ENCODE measurements around the gene KRTAP10-1.

The KRTAP10-1 gene

GRCh38 chr21:44520326-44521300, 19.4 kb downstream of the KRTAP10-1 start:
- DNase-seq (ENCODE audit: low read depth): no peak
- no peak overlapping the region for H3K4me3 ChIP-seq (ENCODE audit: low read depth, low read length)

DNA sequence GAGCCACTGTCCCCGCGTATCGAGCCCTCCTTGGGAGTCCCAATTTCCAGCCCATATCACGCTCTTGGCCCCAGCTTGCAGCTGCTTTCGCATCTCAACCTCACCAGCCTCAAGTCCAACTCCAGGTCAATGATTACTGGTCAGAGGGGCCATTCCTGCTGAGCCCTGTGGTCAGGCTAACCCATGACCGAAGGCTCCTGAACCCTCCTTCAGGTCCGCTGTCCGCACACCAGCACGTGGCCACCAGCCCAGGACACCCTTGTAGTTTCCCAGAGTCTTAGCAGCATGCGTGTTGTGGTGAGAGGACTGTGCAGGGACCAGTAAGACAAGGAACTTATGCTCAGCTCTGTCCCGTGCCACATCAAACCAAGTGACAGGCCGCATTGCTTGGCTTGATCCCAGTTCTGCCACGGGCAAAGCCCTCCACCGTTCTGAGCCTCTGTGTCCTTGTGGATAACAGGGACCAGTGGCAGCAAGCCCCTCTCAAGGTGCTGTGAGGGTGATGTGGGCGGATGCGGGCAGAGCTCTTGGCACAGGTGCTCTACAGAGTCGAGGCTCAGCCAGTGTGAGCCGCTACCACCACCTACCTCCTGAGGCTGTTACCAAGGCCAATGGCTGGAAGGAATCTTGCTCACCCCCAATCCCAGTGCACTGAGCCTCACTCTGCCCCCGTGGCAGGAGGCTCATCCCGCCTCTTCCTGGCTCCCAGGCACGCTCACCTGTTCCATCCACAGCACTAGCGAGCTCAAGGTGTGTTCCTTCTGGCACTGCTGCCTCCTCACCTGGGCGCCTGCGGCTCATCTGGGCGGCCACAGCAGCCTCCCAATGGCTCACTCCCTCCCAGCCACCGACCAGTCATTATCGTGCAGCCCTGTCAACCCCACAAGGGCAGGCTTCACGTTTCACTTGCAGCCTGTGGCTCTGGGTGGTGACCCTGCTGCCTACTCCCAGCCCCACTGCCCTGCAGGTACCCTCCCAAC, 20.4 kb downstream of the KRTAP10-1 start:
- H3K4me3 ChIP-seq (ENCODE audit: low read depth, low read length): no peak overlapping the region
- DNase-seq (ENCODE audit: low read depth): no peak

DNA sequence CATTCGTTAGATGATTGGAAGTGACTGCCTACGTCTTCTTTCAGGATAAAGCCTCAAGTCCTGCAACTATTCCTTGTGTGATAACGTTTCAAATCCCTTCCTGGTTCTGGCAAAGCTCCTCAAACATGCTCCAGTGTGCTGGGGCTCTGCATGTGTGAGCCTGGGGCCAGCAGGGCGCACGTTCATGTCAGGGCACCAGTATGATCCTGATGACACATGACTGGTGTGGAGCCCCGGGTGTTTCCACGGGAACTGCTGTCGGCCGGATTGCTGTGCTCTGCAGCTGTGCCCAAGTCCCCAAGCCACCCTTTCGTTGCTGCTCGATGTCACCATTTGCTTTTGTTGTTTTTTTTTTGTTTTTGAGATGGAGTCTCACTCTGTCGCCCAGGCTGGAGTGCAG, 21.3 kb downstream of the KRTAP10-1 start:
- no peak for DNase-seq (ENCODE audit: low read depth)
- no peak overlapping the region for H3K4me3 ChIP-seq (ENCODE audit: low read depth, low read length)

- H3K4me3 ChIP-seq (ENCODE audit: low read depth, low read length): no peak overlapping the region
- DNase-seq (ENCODE audit: low read depth): peak; percentile 7
Measured at GRCh38 chr21:44517175-44517899, 22.7 kb downstream of the KRTAP10-1 start.

GRCh38 chr21:44516828-44517174, 23.2 kb downstream of the KRTAP10-1 start:
- H3K4me3 ChIP-seq (ENCODE audit: low read depth, low read length): no peak overlapping the region
- DNase-seq (ENCODE audit: low read depth): no peak

DNA sequence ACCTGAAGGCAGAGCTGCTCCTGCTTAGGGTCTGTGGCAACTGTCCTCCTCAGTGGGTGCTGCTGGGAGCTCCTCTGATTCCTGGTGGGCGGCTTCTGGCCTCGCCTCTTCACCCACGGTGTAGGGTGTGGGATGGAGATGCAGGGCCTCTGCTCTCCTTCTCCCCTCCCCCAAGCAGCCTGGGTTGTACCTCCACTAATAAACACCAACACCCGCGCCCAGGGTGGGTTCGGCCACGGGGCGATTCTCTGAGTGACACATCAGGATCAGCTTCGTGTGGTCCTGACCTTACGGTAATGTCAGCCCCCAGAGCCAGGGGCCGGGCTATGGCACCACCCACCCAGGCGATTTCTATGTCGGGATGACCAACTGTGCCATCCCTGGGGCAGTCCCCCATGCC, 23.7 kb downstream of the KRTAP10-1 start:
- no peak for DNase-seq (ENCODE audit: low read depth)
- no peak overlapping the region for H3K4me3 ChIP-seq (ENCODE audit: low read depth, low read length)

GRCh38 chr21:44515359-44516165, 24.4 kb downstream of the KRTAP10-1 start:
- H3K4me3 ChIP-seq (ENCODE audit: low read depth, low read length): no peak overlapping the region
- no peak for DNase-seq (ENCODE audit: low read depth)

GRCh38 chr21:44514746-44515358, 25.1 kb downstream of the KRTAP10-1 start:
- DNase-seq (ENCODE audit: low read depth): no peak
- H3K4me3 ChIP-seq (ENCODE audit: low read depth, low read length): no peak overlapping the region

DNA sequence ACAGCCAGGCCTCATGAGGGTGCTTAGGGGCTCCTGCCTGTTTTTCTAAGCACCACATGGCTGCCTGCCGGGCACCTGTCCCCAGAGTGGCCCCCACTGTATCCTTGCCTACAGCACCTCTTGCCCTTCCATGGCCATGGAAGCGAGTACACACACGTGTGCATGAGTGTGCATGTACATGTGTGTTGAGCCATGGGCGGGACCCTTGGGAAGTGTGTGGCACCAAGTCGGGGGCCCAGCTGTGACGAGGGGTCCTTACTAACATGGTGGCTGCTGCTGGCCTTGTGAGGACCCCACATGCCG, 25.8 kb downstream of the KRTAP10-1 start:
- no peak for DNase-seq (ENCODE audit: low read depth)
- no peak overlapping the region for H3K4me3 ChIP-seq (ENCODE audit: low read depth, low read length)

DNA sequence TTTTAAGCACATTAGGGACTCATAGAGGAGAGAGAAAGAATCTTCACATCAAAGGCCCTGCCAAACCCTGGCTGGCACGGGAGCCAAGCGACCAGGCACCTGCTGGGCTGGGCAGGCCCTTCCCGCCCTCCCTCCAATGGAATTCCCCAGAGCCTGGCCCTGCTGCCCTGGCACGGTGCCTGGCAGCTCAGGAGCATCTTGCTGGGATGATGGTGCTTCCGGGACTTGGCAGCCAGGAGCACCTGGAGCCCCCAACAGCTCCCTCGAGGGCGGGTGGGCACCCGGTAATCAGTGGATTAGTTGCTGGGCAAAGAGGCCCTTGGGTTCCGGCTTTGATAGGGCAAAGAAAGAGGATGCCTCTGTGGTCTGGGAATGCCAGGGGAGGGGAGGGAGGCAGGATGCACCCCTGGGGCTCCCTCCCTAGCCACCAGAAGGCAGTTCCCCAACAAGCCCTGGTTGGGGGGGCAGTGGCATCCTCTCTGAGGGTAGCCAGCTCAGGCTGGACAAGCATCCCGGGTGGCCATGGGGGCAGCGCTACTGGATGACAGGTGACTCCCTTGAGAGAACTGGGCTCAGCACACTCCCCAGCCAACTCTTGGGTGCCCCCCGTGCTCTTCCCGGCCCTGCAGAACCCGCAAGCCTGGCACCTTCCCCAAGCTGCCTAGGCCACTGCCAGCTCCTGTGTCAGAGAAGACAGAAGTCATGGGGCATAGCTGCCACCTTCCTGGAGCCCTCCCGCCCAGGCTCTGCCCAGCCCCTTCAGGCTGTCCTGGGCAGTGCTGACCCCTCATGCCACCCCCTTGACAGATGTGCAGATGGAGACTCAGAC, 26.4 kb downstream of the KRTAP10-1 start:
- DNase-seq (ENCODE audit: low read depth): no peak
- H3K4me3 ChIP-seq (ENCODE audit: low read depth, low read length): no peak overlapping the region

- H3K4me3 ChIP-seq (ENCODE audit: low read depth, low read length): no peak overlapping the region
- no peak for DNase-seq (ENCODE audit: low read depth)
Measured at GRCh38 chr21:44512496-44513388, 27.3 kb downstream of the KRTAP10-1 start.

GRCh38 chr21:44511938-44512275, 28.1 kb downstream of the KRTAP10-1 start:
- DNase-seq (ENCODE audit: low read depth): no peak
- no peak overlapping the region for H3K4me3 ChIP-seq (ENCODE audit: low read depth, low read length)

DNA sequence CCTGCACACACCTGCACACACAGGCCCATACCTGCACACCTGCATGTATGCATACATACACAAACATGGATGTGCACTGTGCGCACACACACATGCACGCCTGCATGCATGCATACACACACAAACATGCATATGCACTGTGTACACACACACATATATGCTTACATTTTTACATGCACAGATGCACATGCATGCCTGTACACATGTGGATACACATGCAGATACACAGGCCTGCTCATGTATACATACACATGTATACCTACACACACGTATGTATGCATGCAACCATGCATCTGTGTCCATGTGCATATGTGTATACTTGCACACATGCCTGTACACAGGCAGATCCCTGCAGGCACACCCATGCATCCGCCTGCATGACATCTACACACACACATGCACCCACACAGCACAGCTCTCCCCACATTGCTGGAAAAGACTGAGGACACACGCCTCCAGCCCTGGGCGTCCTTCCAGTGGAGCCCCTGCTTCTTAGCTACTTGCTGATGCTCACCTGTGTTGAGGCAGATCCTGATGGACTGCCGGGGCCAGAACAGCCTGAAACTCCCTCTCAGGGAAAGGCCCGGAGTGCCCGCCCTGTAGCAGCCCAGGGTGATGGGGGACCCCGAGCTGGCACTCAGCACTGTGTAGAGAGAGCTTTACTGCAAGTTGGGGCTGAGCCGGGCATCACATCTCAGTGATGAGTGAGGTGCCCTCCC, 28.6 kb downstream of the KRTAP10-1 start:
- no peak for DNase-seq (ENCODE audit: low read depth)
- H3K4me3 ChIP-seq (ENCODE audit: low read depth, low read length): no peak overlapping the region

DNA sequence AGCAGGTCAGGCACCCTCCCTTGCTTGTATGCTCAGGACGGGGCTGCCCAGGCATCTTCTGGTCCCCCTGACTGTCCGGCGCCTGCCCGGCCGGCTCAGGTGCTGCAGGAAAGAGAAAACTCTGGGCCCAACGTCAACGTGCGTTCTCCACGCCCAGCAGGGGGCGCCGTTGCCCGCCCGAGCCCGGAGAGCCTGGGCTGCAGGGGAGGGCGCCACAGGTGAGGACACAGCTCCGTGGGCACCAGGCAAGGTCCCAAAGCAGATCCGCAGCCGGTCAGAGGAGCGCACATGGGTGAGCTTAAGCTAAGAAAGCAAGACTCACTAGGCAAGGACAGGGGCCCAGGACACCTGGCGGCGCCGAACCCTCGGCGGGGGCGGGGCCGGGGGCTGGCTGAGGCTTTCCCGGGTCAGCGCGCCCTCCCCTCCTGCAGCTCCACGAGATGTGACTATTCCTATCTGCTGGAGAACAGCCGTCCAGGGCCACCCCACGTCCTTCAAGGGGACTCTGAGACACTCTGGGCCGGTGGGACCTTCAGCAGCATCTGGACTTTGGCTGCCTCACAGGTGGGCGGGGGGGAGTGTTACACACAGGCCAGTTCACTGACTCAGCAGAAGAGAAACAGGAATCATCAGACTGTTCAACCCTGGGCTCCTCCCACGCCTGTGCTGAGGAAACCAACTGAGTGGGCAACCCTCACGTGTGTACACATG, 29.3 kb downstream of the KRTAP10-1 start:
- DNase-seq (ENCODE audit: low read depth): no peak
- H3K4me3 ChIP-seq (ENCODE audit: low read depth, low read length): no peak overlapping the region

GRCh38 chr21:44510109-44510507, 29.9 kb downstream of the KRTAP10-1 start:
- no peak for DNase-seq (ENCODE audit: low read depth)
- no peak overlapping the region for H3K4me3 ChIP-seq (ENCODE audit: low read depth, low read length)

GRCh38 chr21:44509539-44509938, 30.5 kb downstream of the KRTAP10-1 start:
- DNase-seq (ENCODE audit: low read depth): no peak
- no peak overlapping the region for H3K4me3 ChIP-seq (ENCODE audit: low read depth, low read length)

All from skeletal muscle cell (primary cell).